22Rv1 (cell line): ENCODE measurements around the gene COL27A1.

Experiments
- ZFX ChIP-seq: fragments of 450-650 bp; IDR thresholded peaks from 2 replicates; pipeline ENCODE4 v1.6.1; 2017; ENCODE audit warnings: antibody characterized with exemption, borderline replicate concordance
- TF ChIP-seq, protein P1 (sequence below): fragments of 450-650 bp; IDR thresholded peaks from 2 replicates; pipeline ENCODE4 v1.5.1; 2017; ENCODE audit warnings: mild to moderate bottlenecking

DNA sequence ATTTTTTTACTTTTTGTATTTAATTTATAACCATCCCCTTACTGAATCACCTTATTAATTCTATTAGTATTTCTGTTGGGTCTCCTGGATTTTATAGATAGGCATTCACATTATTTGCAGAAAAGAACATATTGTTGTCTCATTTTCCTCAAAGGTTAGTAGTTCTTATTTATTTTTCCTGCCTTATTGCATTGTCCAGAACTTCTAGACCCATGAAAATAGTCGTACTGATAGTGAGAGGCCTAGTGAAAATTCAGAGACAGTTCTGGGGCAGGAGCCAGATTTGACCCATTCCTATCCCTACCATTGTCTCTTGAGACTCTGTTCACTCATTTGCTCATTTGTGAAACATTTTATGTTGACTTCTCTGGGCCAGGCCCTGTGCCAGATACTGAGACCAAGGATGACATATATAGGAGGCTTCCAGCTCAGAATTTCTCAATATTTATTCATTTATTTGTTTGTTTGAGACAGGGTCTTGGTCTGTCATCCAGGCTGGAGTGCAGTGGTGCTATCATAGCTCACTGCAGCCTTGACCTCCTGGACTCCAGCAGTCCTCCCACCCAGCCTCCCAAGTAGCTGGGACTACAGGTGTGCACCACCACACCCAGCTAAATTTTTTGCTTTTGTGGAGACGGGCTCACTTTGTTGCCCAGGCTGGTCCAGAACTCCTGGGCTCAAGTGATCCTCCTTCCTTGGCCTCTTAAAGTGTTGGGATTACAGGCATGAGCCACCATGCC is 34.7 kb downstream of the COL27A1 start:
- TF ChIP-seq, protein P1, sequence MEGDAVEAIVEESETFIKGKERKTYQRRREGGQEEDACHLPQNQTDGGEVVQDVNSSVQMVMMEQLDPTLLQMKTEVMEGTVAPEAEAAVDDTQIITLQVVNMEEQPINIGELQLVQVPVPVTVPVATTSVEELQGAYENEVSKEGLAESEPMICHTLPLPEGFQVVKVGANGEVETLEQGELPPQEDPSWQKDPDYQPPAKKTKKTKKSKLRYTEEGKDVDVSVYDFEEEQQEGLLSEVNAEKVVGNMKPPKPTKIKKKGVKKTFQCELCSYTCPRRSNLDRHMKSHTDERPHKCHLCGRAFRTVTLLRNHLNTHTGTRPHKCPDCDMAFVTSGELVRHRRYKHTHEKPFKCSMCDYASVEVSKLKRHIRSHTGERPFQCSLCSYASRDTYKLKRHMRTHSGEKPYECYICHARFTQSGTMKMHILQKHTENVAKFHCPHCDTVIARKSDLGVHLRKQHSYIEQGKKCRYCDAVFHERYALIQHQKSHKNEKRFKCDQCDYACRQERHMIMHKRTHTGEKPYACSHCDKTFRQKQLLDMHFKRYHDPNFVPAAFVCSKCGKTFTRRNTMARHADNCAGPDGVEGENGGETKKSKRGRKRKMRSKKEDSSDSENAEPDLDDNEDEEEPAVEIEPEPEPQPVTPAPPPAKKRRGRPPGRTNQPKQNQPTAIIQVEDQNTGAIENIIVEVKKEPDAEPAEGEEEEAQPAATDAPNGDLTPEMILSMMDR: no peak
- no peak for TF ChIP-seq ZFX
